ENCODE results near the gene TEKT1.
"Not testable (repeated sequence)": the region's sequence is repeated elsewhere in the genome, so short reads cannot be mapped to it uniquely, and the experiment has no call there.

Gene TEKT1

DNA sequence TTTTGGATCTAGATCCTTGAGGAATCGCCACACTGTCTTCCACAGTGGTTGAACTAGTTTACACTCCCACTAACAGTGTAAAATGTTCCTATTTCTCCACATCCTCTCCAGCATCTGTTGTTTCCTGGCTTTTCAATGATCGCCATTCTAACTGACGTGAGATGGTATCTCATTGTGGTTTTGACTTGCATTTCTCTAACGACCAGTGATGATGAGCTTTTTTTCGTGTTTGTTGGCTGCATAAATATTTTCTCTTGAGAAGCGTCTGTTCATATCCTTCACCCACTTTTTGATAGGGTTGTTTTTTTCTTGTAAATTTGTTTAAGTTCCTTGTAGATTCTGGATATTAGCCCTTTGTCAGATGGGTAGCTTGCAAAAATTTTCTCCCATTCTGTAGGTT lies 14.6 kb upstream of the TEKT1 start:
- H3K4me1 ChIP-seq; H3K36me3 ChIP-seq (replicated peaks); H3K4me3 ChIP-seq; H3K9me3 ChIP-seq; DNase-seq (ENCODE audit: low spot score in 2 of 2); in situ Hi-C loops (cut with MboI; ENCODE audit: low sequenced_read_pairs): not testable (repeated sequence)
- H3K27me3 ChIP-seq (ENCODE audit: low read depth) = peaks cover 12% of the 10 kb centered on the region

- in situ Hi-C loops (cut with MboI; ENCODE audit: low sequenced_read_pairs); DNase-seq (ENCODE audit: low spot score in 2 of 2); H3K9me3 ChIP-seq; H3K36me3 ChIP-seq (replicated peaks); H3K4me3 ChIP-seq; H3K4me1 ChIP-seq: not testable (repeated sequence)
- peaks cover 12% of the 10 kb centered on the region for H3K27me3 ChIP-seq (ENCODE audit: low read depth)
These were observed 12.9 kb upstream of the TEKT1 start for GRCh38 chr17:6844406-6844805.

DNA sequence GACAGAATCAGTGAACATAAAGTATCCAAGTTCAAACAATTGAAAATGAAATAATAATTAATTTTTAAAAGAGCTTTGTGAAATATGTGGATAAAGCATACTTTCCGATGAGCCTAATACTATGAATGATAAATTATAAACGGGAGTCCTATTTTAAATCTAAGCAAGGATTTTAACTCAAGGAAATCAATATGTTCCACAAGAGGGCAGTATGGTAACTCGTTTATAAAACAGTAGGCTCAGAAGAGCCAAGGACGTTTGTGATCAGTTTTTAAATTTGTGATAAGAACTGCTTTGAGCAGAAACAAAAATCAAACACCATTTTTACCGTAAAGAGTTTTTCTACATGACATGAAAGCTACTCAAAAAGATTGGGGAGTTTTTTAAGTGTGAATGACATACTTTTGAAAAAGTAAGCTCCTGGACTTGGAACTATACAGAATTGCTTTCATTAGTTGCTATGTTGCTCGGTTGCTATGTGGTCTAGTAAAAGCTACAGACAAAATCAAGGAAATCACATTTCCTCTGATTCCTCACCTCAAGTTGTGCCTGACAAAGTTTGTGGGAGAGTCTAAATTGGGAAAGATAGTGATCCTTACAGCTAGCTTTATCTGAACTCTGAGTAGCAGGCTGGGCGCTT lies 11.8 kb upstream of the TEKT1 start:
- DNase-seq (ENCODE audit: low spot score in 2 of 2) = peak in 1 of 2 experiments; percentile 38
- peaks cover 17% of the 10 kb centered on the region for H3K27me3 ChIP-seq (ENCODE audit: low read depth)
- no peaks in the 10 kb centered on the region for H3K4me1 ChIP-seq
- no peak overlapping the region for H3K4me3 ChIP-seq
- H3K9me3 ChIP-seq = no peaks in the 10 kb centered on the region
- no peaks in the 10 kb centered on the region for H3K36me3 ChIP-seq (replicated peaks)
- in situ Hi-C loops (cut with MboI; ENCODE audit: low sequenced_read_pairs) = no loop called here

DNA sequence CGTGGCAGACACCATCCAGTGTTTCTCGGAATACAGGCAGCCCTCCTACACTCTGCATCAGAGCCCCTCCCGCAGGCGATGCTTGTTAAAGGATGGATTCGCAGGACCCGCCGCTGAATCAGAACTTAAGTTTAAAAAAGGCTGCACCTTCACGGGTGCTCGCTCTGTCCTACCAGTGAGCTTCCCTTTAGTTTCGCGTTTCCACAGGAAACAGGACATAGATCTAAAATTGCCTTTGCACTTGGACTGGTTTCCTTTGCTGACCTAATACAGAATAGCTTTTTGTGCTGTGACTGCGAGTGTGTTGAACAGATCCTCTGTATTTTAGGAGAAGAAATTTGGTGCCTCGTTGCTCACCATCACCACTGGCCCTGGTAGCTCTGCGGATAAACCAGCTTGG lies 10.2 kb upstream of the TEKT1 start:
- in situ Hi-C loops (cut with MboI; ENCODE audit: low sequenced_read_pairs); DNase-seq (ENCODE audit: low spot score in 2 of 2); H3K36me3 ChIP-seq (replicated peaks); H3K4me1 ChIP-seq; H3K9me3 ChIP-seq; H3K4me3 ChIP-seq: not testable (repeated sequence)
- H3K27me3 ChIP-seq (ENCODE audit: low read depth) = peaks cover 18% of the 10 kb centered on the region

DNA sequence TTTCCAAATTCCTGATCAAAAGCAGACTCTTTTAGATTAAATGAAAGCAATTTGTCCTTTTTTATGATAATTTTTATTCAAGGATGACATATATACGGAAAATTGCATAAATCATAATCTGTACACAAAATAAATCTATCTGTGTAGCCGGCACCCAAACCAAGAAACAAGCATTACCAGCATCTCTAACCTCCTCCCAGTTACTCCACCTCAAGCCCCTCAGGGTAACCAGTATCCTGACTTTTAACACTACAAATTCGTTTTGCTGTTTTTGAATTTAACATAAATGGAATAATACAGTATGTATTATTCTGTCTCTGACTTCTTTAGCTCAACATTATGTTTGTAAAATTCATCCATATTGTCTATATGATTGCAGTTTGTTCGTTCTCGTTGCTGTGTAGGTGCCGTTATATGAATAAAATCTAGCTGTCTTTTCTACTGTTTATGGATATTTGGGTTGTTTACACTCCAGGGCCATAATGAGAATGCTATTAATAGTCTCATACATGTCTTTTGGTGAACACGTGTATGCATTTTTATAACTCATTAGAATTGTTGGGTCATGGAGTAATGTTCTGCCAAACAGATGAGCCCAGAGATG lies 1.0 kb downstream of the TEKT1 start:
- Histone ChIP-seq H3K36me3 (replicated peaks) (no peaks in the 10 kb centered on the region), H3K4me1 (no peaks in the 10 kb centered on the region), H3K4me3 (no peak overlapping the region), H3K9me3 (no peaks in the 10 kb centered on the region), H3K27me3 (ENCODE audit: low read depth) (peaks cover 19% of the 10 kb centered on the region)
- in situ Hi-C loops (cut with MboI; ENCODE audit: low sequenced_read_pairs) = no loop called here
- DNase-seq (ENCODE audit: low spot score in 2 of 2) = no peak

- no peak overlapping the region for H3K4me3 ChIP-seq
- in situ Hi-C loops (cut with MboI; ENCODE audit: low sequenced_read_pairs) = no loop called here
- H3K27me3 ChIP-seq (ENCODE audit: low read depth) = no peaks in the 10 kb centered on the region
- H3K4me1 ChIP-seq = no peaks in the 10 kb centered on the region
- no peaks in the 10 kb centered on the region for H3K36me3 ChIP-seq (replicated peaks)
- DNase-seq (ENCODE audit: low spot score in 2 of 2) = no peak
- no peaks in the 10 kb centered on the region for H3K9me3 ChIP-seq
These were observed 8.5 kb downstream of the TEKT1 start for GRCh38 chr17:6823011-6823442.

DNA sequence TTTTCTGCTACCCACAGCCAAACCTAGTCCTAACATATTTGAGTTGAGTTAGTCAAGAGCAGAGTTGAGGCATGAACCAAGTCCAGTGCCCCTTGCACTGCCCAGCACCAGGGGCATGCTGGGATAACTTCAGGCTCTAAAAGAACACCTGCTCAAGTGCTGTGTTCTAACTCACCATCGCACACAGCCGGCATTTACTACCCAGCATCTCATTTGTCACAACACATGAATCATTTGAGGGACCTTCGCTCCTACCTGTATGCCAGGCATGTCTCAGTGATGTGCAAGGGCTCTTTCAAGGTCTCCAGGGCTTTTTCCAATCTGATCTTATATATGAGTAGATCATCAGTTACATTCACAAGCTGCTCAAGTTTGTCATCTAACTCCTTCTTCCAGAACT lies 12.6 kb downstream of the TEKT1 start:
- Histone ChIP-seq H3K4me3 (no peak overlapping the region), H3K4me1 (no peaks in the 10 kb centered on the region), H3K9me3 (no peaks in the 10 kb centered on the region), H3K36me3 (replicated peaks) (no peaks in the 10 kb centered on the region), H3K27me3 (ENCODE audit: low read depth) (no peaks in the 10 kb centered on the region)
- no peak for DNase-seq (ENCODE audit: low spot score in 2 of 2)
- in situ Hi-C loops (cut with MboI; ENCODE audit: low sequenced_read_pairs) = no loop called here

GRCh38 chr17:6816368-6816767 lies 15.2 kb downstream of the TEKT1 start:
- H3K9me3 ChIP-seq; H3K27me3 ChIP-seq (ENCODE audit: low read depth); H3K4me1 ChIP-seq; H3K4me3 ChIP-seq; in situ Hi-C loops (cut with MboI; ENCODE audit: low sequenced_read_pairs); DNase-seq (ENCODE audit: low spot score in 2 of 2); H3K36me3 ChIP-seq (replicated peaks): not testable (repeated sequence)

DNA sequence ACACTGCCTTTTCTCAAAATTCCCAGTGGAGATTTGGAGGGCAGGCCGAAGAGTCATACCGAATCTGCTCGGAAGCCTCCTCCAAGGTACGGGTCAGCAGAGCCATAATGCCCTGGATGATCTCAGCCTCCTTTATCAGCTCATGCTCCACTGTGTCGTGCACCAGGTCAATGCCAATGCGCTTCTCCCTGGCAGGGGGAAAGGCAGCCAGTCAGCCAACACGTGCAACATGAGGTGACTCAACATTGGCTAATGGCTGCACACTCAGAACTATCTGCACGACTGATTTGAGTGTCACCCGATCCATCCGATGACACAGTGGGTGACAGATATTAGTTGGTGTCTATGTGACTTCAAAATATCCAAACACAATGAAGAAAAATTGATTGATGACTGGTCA lies 15.8 kb downstream of the TEKT1 start:
- in situ Hi-C loops (cut with MboI; ENCODE audit: low sequenced_read_pairs) = no loop called here

DNA sequence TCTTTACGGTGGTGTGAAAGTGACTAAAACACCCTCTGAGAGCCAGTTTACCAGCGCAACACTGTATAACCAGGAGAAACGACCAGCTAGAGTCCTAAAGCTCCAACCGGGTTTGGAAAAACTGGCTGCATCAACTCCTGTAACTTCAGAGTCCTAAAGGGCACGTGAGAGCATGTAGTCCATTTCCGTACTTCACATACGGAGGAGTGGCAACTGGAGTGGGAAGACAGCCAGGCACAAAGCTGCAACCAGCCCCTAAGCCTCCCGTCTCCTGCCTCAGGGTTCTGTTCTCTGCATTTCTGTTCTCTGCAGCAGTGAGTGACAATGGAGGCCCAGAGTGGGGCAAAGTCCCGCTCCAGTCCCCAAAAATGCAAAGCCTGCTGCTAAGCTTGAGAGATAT lies 19.2 kb downstream of the TEKT1 start:
- Histone ChIP-seq H3K27me3 (ENCODE audit: low read depth) (no peaks in the 10 kb centered on the region), H3K9me3 (no peaks in the 10 kb centered on the region), H3K4me1 (no peaks in the 10 kb centered on the region), H3K4me3 (no peak overlapping the region), H3K36me3 (replicated peaks) (no peaks in the 10 kb centered on the region)
- in situ Hi-C loops (cut with MboI; ENCODE audit: low sequenced_read_pairs) = no loop called here
- DNase-seq (ENCODE audit: low spot score in 2 of 2) = no peak

More for the DNA sequence above, 15.8 kb downstream of the TEKT1 start:
- Histone ChIP-seq H3K9me3 (no peaks in the 10 kb centered on the region), H3K4me1 (no peaks in the 10 kb centered on the region), H3K36me3 (replicated peaks) (no peaks in the 10 kb centered on the region), H3K4me3 (no peak overlapping the region), H3K27me3 (ENCODE audit: low read depth) (no peaks in the 10 kb centered on the region)
- no peak for DNase-seq (ENCODE audit: low spot score in 2 of 2)

- Histone ChIP-seq H3K9me3 (no peaks in the 10 kb centered on the region), H3K4me1 (no peaks in the 10 kb centered on the region), H3K27me3 (ENCODE audit: low read depth) (no peaks in the 10 kb centered on the region), H3K4me3 (no peak overlapping the region), H3K36me3 (replicated peaks) (no peaks in the 10 kb centered on the region)
- no peak for DNase-seq (ENCODE audit: low spot score in 2 of 2)
- in situ Hi-C loops (cut with MboI; ENCODE audit: low sequenced_read_pairs) = no loop called here
These were observed 20.0 kb downstream of the TEKT1 start for GRCh38 chr17:6811510-6811909.

- no peaks in the 10 kb centered on the region for H3K9me3 ChIP-seq
- no peaks in the 10 kb centered on the region for H3K4me1 ChIP-seq
- no peaks in the 10 kb centered on the region for H3K36me3 ChIP-seq (replicated peaks)
- in situ Hi-C loops (cut with MboI; ENCODE audit: low sequenced_read_pairs) = no loop called here
- H3K27me3 ChIP-seq (ENCODE audit: low read depth) = no peaks in the 10 kb centered on the region
- no peak overlapping the region for H3K4me3 ChIP-seq
- DNase-seq (ENCODE audit: low spot score in 2 of 2) = no peak
These were observed 31.0 kb downstream of the TEKT1 start for GRCh38 chr17:6800422-6801027.

DNA sequence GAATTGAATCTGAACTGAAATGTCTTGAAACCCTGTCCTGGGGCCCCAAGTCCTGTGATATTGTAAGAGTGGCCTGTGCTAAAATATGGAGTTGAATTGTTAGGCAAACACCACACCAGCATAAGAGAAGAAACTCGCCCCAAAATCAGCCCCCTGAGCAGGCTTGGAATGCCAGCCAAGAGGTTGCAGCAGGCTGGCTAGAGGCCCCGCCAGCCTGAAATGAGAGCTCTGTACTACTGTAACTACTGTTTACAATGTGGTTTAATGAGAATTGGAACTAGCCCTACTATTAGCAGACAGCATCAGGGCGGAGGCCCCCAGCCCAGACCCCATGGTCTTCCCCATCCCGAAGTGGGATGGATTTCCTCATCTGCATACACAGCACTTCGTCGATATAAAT lies 31.8 kb downstream of the TEKT1 start:
- in situ Hi-C loops (cut with MboI; ENCODE audit: low sequenced_read_pairs) = no loop called here
- H3K9me3 ChIP-seq = no peaks in the 10 kb centered on the region
- H3K4me1 ChIP-seq = no peaks in the 10 kb centered on the region
- no peak for DNase-seq (ENCODE audit: low spot score in 2 of 2)
- H3K27me3 ChIP-seq (ENCODE audit: low read depth) = no peaks in the 10 kb centered on the region
- H3K4me3 ChIP-seq = no peak overlapping the region
- H3K36me3 ChIP-seq (replicated peaks) = no peaks in the 10 kb centered on the region

DNA sequence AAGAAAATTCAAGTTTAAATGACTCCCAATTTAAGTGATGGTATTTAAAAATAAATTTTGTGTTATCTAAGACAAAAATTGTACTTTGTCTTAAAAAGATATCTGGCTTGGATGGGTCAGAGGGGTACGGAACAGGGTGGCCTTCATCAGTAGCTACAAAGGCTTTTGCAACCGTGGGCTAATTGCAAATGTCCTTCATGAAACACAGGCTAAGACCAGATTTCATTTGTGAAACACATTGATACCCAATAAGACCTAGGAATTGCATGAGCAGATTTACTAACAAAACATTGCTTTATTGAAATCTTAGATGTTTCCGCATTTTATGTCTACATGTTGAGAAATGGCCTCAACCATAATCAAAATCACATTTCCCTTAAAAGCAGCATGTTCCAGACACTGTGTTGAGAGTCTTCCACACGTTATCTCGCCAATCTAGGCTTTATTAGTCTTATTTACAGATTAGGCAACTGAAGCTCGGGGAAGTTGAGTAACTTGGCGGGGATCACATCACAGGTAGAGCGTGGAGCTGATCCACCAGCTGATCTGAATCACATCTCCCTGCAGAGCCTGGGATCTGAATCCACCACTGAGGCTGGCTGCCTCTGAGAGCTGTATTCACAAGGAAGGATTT lies 33.7 kb downstream of the TEKT1 start:
- Histone ChIP-seq H3K4me1 (no peaks in the 10 kb centered on the region), H3K4me3 (no peak overlapping the region), H3K9me3 (no peaks in the 10 kb centered on the region), H3K36me3 (replicated peaks) (no peaks in the 10 kb centered on the region), H3K27me3 (ENCODE audit: low read depth) (no peaks in the 10 kb centered on the region)
- no peak for DNase-seq (ENCODE audit: low spot score in 2 of 2)
- in situ Hi-C loops (cut with MboI; ENCODE audit: low sequenced_read_pairs) = no loop called here
